IPS-18c (cell line): ENCODE results near the gene RPS27.
"Not testable (repeated sequence)": the region's sequence is repeated elsewhere in the genome, so short reads cannot be mapped to it uniquely, and the experiment has no call there.

Experiments
- H3K4me3 ChIP-seq: 2 replicates; pipeline ENCODE4 v1.7.0; 2013; ENCODE audit warnings: low read depth, mild to moderate bottlenecking, low read length, moderate library complexity; ENCODE audit not compliant: insufficient read depth
- H3K9me3 ChIP-seq: one replicate; pipeline ENCODE4 v1.6.1; 2013; ENCODE audit warnings: mild to moderate bottlenecking, low read length, moderate library complexity; ENCODE audit not compliant: control insufficient read depth, insufficient read depth

Gene RPS27

DNA sequence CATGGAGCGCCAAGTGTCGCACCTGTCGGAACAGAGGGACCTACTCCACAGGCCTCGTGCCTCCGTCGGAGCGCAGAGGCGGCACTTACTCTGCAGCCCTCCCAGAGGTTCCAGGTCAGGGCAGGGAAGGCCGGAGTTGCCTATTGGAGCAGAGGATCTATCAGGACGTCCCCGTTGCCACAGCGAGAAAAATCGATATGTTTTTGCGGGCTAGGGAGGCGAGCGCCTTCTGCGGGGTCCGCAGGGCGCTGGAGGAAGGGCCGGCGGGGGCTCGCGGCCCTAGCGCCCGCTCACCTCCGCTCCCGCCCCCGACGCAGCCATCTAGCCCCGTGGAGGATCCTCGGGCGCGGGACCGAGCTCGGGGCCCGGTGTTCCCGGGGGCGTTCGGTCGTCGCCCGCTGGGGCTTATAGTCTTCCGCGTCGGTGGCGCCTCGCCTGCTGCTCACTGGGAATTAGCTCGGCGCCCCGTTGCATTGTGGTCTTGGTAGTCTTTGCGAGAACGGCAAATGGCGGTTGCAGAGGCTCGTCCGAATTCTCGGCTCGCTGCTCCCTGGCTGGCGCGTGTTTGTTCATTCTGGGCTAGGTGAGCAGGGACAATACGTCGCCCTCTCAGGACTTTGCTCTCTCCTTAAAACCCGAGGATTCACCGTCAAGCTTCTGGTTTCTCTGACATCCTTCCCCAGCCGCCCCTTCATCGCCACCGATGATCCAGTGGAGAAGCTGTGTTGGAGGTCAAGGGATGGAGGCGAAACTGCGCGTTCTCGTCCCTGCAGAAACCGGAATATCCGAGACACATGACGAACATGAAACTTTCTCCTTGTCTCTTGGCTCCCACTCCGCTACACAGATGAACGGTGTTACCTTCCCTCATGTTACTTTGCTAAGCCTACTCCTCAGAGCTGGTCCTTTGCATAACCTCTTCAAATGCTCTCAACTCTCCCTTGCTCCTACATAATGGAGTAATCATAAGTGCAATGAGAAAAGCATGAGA is 13.0 kb upstream of the RPS27 start, which contains the start of gene JTB:
TSS of gene JTB (minus strand) at position 425 of the 991 bp plus-strand sequence. CDS start at position 3, 422 bp downstream.
- Histone ChIP-seq H3K4me3 (peak within 1 kb of the TSS; percentile 98), H3K9me3 (no peaks in the 10 kb centered on the region)

DNA sequence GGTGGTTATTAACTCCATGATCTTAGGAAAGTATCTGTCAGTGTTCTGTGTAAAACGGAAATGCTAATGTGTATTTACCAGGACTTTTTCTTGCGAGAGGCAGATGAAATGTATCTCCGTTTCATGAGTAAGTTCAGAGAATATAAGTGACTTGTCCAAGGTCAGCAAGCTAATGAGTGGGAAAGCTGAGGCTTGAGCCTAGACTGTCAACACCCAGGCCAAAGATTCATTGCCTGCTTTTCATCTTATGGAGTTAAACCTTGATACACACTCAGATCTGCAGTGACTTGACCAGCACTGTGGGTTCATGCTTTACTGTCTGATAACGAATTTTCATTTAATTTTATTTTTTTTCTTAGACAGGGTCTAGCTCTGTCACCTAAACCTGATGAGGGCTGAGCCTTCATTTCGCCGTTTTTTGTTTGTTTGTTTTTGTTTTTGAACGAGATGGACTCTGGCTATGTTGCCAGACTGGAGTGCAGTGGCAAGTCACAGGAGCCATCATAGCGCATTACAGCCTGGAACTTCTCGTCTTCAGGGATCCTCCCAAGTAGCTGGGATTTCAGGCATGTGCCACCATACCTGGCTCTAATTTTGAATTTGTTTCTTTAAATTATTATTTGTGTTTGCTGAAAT is 12.2 kb upstream of the RPS27 start:
- H3K9me3 ChIP-seq, result no peaks in the 10 kb centered on the region
- peak overlapping the region; percentile 98 for H3K4me3 ChIP-seq

DNA sequence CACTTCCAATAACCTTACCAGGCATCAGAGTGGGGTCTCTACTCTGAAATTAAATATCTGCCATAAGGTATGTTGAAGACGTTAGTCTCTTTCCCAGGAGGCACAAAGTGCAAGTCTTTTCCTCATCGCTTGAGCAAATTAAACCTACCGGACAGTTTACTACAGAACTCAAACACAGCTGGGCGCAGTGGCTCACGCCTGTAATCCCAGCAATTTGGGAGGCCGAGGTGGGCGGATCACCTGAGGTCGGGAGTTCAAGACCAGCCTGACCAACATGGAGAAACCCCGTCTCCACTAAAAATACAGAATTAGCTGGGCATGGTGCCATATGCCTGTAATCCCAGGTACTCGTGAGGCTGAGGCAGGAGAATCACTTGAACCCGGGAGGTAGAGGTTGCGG is 11.5 kb upstream of the RPS27 start:
- not testable (repeated sequence) for H3K9me3 ChIP-seq, H3K4me3 ChIP-seq

DNA sequence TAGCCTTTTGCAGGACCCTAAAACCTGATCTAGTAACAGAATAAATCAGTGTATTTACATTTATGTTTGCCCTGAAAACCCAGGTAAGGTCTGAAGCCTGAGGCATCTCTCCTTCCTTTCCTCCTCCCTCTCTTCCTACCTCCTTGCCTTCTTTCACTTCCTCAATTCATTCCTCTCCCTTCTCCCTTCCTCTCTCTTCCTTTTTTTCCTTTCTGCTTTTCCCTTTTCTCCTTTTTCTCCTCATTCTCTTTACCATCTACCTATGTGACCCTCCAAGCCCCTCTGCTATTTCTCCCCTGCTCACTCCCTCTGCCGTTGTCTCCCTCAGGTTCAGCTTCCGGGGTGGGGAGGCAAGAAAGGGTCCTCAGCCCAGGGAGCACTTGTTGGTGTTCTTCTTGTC is 8.8 kb upstream of the RPS27 start:
- H3K4me3 ChIP-seq, H3K9me3 ChIP-seq: not testable (repeated sequence)

DNA sequence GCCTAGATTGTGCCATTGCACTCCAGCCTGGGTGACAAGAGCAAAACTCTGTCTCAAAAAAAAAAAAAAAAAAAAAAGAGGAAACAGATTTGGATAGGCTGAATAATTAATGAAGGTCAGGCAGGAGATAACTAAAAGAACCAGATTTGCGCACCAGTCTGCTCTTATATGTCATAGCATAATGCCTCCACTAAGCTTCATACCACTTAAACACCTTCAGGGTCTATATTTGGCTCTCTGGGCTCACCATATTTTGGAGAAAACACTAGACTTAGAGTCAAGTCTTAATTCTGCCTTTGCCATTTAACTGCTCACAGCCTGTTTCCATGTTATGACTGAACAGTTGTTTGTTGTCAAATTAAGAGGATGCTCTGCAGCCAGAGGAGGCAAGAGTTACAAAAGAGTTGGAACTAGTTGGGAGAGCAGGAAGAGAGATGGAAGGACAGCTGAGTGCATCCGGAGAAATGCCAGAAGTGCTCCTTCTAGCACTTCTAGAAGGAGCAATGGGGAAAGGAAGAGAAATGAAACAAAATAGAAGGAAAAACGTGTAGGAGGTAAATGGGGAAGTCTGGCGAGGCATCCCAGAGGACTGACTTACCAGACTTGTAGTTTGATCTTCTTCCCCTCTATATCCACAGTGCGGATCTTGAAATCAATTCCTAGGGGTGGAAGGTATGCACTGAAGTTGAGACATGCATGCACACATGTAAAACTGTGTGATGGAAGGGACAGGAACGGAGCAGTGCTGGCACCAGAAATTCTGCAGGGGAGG is 6.3 kb upstream of the RPS27 start:
- Histone ChIP-seq H3K4me3 (no peak overlapping the region; the same call in 1 of the 2 replicates), H3K9me3 (no peaks in the 10 kb centered on the region)

DNA sequence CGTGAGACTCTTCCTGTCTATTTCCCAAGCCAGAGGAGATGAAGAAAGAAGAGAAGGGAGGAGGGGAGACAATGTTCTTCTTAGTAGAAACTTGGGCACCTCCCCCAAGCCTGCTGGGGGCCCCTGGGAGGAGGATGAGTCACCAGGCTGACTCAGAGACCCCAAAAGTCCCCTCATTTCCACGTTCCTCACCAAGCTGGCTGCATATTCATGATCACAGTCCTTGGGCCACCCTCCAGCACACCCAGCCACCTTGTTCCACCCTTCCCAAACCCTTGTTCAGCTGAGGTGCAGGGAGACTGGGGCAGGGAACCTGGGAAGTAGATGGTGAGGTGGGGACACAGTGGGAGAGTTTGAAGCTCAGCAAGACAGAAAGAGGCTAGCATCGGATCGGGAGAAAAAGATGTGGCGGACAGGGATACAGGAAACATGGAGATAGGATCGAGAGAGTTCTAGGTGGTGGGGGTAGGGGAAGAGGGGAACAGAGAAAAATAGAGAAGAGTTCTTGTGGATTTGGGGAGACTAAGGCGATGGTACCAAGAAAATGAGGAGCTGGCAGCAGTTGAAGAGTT is 5.1 kb upstream of the RPS27 start:
- H3K4me3 ChIP-seq, result peak overlapping the region; percentile 68
- no peaks in the 10 kb centered on the region for H3K9me3 ChIP-seq

DNA sequence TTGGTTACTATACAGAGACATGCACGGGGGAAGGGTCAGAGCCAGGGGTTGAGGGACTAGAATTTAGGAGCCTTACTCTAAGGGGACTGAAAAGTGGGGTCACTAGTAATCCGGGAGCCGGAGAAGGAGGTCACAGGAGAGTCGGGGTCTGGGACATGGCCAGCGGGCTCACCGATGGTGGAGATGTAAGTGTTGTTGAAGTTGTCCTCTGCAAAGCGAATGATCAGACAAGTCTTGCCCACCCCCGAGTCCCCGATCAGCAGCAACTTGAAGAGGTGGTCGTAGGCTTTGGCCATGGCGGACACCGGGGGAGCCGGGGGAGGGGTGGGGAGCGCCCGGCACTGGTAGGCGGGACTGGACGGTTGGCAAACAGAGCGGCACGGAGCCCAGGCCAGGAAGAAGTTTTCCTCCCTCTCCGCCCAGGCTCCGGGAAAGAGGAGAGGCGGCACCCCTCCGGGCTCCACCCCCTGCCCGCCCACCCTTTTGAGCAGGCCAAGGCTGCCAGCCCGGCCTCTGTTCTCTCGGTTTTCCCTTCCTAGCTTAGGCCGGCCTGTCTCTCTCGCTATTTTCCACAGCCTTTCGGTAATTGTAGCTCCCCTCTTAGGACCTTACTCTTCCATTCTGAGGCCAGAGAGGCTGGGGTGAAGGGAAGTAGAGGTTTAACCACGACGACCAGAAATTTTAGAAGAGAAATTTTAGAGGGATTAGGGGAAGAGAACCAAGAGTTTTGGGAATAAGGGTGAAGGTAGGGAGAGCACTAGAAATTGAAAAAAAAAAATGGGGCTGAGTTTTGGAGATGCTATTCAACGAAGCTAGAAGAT is 4.4 kb upstream of the RPS27 start, which contains the start of gene RAB13:
TSS of gene RAB13 (minus strand) at position 399 of the 821 bp plus-strand sequence. CDS start at position 296, 103 bp downstream.
- Histone ChIP-seq H3K9me3 (no peaks in the 10 kb centered on the region), H3K4me3 (peak within 1 kb of the TSS; percentile 68)

DNA sequence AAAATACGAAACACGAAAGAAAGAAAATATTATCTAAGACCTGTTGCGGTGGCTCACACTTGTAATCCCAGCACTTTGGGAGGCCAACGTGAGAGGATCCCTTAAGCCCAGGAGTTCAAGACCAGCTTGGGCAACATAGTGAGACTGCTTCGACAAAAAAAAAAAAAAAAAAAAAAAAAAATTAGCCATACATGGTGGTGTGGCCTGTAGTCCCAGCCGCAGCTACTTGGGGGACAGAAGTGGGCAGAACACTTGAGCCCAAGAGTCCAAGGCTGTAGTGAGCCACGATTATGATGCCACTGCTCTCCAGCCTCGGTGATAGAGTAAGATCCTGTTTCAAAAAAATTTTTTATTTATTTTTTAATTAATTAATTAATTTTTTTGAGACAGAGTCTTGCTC is 2.9 kb upstream of the RPS27 start:
- Histone ChIP-seq H3K9me3 (peaks cover under 1% of the 10 kb centered on the region), H3K4me3 (no peak overlapping the region)

DNA sequence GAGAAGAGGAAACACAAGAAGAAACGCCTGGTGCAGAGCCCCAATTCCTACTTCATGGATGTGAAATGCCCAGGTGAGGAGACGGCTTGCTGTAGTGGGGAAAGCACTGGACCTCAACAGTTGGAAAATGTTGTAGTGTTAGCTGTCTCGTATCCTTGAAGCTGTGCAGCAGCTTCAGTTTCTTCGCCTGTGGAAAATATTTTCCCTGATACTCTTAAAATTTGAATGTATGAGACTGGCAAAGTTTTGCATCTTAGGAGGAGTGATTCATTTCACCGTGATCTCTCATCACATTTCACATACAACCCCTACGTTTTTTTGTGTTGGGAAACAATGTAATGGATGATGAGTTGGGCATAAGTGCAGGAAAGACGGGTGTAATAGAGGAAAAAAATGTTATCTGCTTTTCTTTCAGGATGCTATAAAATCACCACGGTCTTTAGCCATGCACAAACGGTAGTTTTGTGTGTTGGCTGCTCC is 629 bp downstream of the RPS27 start:
- peaks cover 2% of the 10 kb centered on the region for H3K9me3 ChIP-seq

DNA sequence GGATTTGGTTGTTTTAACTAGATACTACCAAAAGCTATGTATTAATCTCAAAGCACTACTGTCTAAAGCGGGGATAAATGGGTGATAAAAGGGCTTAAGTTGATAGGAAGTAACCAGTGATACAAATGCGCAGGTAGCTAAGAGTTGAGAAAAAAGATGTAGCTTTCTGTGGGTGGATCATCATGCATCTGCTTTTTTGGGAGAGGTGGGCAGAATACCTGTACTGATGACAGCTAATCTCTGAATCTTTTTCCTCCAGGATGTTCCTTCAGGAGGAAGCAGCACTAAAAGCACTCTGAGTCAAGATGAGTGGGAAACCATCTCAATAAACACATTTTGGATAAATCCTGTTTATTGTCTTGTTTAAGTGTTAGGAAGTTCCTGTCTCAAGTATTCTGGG is 1.2 kb downstream of the RPS27 start:
- Histone ChIP-seq H3K9me3 (peaks cover 2% of the 10 kb centered on the region), H3K4me3 (peak overlapping the region; percentile 93; the same call in 1 of the 2 replicates)

More for the DNA sequence above, 629 bp downstream of the RPS27 start:
- H3K4me3 ChIP-seq, result peak overlapping the region; percentile 93

DNA sequence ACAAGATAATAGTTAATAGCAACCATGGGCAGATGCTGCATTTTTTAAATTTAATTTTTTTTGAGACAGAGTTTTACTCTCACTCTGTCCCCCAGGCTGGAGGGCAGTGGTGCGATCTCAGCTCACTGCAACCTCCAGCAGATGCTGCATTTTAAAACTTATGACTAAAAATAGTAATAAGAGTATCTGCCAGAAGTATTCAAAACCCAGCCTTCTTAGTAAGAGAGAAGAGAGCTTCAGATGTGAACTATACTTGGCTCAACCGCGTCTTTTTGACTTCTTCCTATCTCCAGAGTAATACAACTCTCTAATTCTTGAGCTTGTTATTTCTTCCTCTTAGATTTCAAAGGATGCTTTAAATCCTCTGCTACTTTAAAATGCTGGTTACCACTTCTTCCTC is 4.6 kb downstream of the RPS27 start:
- no peak overlapping the region for H3K4me3 ChIP-seq
- H3K9me3 ChIP-seq, result peaks cover 2% of the 10 kb centered on the region

DNA sequence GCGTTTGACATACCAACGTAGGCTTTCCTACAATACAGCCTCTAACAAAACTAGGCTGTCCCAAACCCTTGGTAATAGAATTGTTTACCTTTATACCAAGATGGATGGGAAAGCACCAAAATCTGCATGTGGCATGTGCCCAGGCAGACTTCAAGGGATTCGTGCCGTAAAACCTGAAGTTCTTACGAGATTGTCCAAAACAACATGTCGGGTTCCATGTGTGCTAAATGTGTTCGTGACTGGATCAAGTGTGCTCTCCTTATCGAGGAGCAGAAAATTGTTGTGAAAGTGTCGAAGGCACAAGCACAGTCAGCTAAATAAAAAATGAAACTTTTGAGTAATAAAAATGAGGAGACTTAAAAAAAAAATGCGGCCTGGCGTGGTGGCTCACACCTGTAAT is 5.1 kb downstream of the RPS27 start:
- H3K4me3 ChIP-seq, result no peak overlapping the region
- H3K9me3 ChIP-seq, result peaks cover 2% of the 10 kb centered on the region

DNA sequence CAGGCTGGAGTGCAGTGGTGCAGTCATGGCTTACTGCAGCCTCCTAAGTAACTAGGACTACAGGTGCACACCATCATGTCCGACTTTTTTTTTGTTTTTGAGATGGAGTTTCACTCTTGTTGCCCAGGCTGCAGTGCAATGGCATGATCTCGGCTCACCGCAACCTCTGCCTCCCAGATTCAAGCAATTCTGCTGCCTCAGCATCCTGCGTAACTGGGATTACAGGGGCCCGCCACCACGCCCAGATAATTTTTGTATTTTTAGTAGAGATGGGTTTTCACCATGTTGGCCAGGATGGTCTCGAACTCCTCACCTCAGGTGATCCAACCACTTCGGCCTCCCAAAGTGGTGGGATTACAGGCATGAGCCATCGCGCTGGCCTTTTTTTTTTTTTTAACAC is 6.3 kb downstream of the RPS27 start:
- not testable (repeated sequence) for H3K4me3 ChIP-seq, H3K9me3 ChIP-seq

DNA sequence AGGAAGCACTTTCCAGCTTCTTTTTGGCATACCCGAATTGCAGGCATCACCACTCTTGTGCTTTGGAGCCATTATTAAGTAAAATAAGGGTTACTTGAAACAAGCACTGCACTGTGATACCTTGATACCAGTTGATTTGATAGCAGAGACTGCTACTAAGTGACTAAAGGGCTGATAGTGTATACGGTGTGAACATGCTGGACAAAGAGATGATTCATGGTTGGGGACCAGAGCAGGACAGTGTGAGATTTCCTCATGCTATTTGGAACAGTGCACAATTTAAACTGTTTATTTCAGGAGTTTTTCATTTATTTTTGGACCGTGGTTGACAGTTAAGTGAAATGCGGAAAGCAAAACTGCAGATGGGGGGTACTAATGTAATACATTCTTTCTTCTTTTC is 9.9 kb downstream of the RPS27 start:
- Histone ChIP-seq H3K9me3 (no peaks in the 10 kb centered on the region), H3K4me3 (no peak overlapping the region)

DNA sequence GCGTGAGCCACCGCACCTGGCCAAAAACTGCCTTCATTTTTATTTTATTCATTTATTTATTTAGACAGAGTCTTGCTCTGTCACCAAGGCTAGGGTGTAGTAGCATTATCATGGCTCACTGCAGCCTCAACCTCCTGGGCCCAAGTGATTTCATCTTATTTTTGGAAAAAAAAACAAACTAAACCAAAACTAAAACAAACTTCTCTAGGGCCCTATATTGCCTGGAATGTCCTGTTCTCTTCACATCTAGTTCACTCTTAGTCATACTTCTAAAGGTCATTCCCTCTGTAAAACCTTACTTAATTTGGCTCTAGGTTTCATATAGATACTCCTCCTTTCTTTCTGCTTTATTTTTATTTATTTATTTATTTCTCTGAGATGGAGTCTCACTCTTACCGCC is 15.6 kb downstream of the RPS27 start:
- Histone ChIP-seq H3K9me3 (no peaks in the 10 kb centered on the region), H3K4me3 (no peak overlapping the region)

DNA sequence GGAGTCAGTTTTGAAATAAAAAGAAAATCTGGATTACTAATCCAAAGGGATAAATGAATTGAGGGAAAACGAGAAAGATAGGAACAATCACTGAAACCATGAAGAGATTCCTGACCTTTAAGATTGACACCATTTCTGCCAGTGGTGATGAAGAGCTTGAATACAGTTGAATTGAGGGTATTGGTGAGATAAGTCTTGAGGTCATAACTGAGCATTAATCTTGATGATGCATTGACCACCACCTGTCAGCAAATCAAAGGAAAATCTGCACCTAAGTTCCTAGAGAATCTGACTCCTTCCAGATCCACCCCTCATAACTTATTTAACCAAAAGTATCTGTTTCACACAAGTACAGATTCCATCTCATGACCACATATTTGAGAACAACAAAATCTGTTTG is 21.6 kb downstream of the RPS27 start:
- H3K9me3 ChIP-seq, result no peaks in the 10 kb centered on the region
- H3K4me3 ChIP-seq, result no peak overlapping the region
